Nephron progenitor cell (in vitro differentiated cells): ENCODE results near the gene SAMSN1.

Experiments
- DNase-seq: peaks from one replicate; pipeline ENCODE4 v3.0.0; 2021
- H3K27ac Mint-ChIP-seq: 2 replicates; pipeline ENCODE4 v1.8.0; 2021; ENCODE audit warnings: mild to moderate bottlenecking, moderate library complexity, mixed read lengths
- H3K27me3 Mint-ChIP-seq: 2 replicates; pipeline ENCODE4 v1.8.0; 2021; ENCODE audit warnings: mild to moderate bottlenecking, low read depth, mixed read lengths; ENCODE audit not compliant: poor library complexity
- H3K36me3 Mint-ChIP-seq: 2 replicates; pipeline ENCODE4 v1.8.0; 2021; ENCODE audit warnings: low read depth, mixed read lengths
- H3K4me1 Mint-ChIP-seq: 2 replicates; pipeline ENCODE4 v1.8.0; 2021; ENCODE audit warnings: mixed read lengths
- H3K4me3 Mint-ChIP-seq: 2 replicates; pipeline ENCODE4 v1.8.0; 2021; ENCODE audit warnings: mild to moderate bottlenecking, moderate library complexity, mixed read lengths
- H3K9me3 Mint-ChIP-seq: 2 replicates; pipeline ENCODE4 v1.8.0; 2021; ENCODE audit warnings: mild to moderate bottlenecking, moderate library complexity, mixed read lengths
- TF ChIP-seq, protein P1 (sequence below): fragments of 200-600 bp; sonication (generic); IDR thresholded peaks from 2 replicates; pipeline ENCODE4 v1.5.0; 2021; ENCODE audit warnings: antibody characterized with exemption

SAMSN1 gene

DNA sequence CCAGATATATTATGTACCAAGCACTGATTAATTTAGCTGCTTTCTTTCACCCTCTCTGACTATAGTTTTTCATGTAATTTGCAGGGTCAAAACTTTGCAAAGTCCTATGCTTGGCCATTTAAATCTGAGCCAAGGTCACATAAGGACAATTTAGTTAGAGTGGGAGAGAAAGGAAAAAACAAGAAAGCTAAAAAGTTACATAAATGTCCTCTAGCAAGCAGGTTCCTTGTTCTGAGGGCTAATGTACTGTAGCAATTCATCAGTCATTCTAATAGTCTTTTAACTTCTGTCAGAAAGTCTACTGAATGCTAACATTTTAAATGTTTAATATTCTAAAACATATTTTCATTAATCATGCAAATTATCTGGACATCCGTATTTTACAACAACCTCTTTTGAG is 68.3 kb downstream of the SAMSN1 start:
- TF ChIP-seq, protein P1, sequence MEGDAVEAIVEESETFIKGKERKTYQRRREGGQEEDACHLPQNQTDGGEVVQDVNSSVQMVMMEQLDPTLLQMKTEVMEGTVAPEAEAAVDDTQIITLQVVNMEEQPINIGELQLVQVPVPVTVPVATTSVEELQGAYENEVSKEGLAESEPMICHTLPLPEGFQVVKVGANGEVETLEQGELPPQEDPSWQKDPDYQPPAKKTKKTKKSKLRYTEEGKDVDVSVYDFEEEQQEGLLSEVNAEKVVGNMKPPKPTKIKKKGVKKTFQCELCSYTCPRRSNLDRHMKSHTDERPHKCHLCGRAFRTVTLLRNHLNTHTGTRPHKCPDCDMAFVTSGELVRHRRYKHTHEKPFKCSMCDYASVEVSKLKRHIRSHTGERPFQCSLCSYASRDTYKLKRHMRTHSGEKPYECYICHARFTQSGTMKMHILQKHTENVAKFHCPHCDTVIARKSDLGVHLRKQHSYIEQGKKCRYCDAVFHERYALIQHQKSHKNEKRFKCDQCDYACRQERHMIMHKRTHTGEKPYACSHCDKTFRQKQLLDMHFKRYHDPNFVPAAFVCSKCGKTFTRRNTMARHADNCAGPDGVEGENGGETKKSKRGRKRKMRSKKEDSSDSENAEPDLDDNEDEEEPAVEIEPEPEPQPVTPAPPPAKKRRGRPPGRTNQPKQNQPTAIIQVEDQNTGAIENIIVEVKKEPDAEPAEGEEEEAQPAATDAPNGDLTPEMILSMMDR = no peak
- no peak for DNase-seq
- H3K9me3 Mint-ChIP-seq = no peaks in the 10 kb centered on the region
- no peaks in the 10 kb centered on the region for H3K4me1 Mint-ChIP-seq
- no peaks in the 10 kb centered on the region for H3K36me3 Mint-ChIP-seq
- no peak overlapping the region for H3K27ac Mint-ChIP-seq
- no peak overlapping the region for H3K4me3 Mint-ChIP-seq
- H3K27me3 Mint-ChIP-seq = no peaks in the 10 kb centered on the region

DNA sequence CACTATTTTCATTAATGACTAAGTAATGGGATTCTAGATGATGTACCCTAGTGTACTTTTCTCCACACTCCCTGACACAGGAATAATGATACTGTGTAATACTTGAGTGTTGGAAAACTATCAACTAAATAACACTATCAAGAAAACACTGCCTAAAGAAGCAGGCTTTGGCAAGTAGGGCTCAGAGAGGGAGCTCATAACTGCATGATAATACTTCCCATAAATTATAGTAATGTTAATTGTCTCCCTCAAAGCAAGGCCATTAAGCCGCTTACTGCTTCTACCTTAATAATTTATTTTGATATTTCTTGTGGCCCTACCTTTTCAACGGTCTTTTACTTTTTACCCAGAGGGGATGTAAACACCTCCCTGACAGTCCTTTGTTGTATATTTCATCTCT is 69.0 kb downstream of the SAMSN1 start:
- Mint-ChIP-seq H3K4me3 (no peak overlapping the region), H3K9me3 (no peaks in the 10 kb centered on the region), H3K4me1 (no peaks in the 10 kb centered on the region), H3K27ac (no peak overlapping the region), H3K27me3 (no peaks in the 10 kb centered on the region), H3K36me3 (no peaks in the 10 kb centered on the region)
- no peak for DNase-seq
- TF ChIP-seq, protein P1 = no peak

DNA sequence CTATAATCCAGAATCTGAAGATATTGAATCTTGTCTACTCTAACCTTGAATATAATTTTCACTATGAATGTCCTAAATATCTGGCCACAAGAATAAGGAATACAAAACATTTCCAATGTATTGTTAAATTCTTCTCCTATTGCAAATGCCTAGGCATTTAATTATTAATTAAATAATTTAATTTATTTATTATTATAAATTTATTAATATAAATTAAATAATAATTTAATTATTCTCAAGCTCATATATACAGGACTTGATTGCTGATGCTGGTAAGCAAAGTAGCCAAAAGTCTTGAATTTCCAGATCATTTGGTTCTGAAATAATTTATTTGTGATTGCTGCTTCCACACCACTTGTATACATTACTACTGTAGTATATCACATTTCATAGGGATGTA is 71.1 kb downstream of the SAMSN1 start:
- TF ChIP-seq, protein P1 = no peak
- H3K27me3 Mint-ChIP-seq = no peaks in the 10 kb centered on the region
- no peaks in the 10 kb centered on the region for H3K9me3 Mint-ChIP-seq
- no peaks in the 10 kb centered on the region for H3K4me1 Mint-ChIP-seq
- H3K4me3 Mint-ChIP-seq = no peak overlapping the region
- DNase-seq = no peak
- no peak overlapping the region for H3K27ac Mint-ChIP-seq
- H3K36me3 Mint-ChIP-seq = no peaks in the 10 kb centered on the region

DNA sequence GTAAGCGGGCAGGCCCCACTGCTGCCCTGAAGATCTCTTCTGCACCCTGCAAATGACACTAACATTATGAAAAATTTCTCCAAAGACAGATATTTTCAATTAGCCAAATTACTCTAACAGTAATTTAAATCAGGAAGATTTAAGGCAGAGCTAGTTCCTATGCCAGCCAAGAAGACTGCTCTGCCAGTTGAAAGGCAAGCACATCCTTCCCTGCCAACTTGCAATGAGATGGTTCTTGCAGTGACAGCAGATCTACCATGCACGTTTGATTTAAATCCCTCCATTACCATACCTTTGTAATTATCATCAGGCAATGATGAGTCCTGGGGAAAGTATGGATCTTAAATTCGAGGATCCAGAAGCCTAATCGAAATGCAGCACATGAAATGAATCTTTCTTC is 76.5 kb downstream of the SAMSN1 start:
- no peaks in the 10 kb centered on the region for H3K4me1 Mint-ChIP-seq
- H3K36me3 Mint-ChIP-seq = no peaks in the 10 kb centered on the region
- no peak overlapping the region for H3K27ac Mint-ChIP-seq
- DNase-seq = no peak
- no peak overlapping the region for H3K4me3 Mint-ChIP-seq
- TF ChIP-seq, protein P1 = no peak
- no peaks in the 10 kb centered on the region for H3K27me3 Mint-ChIP-seq
- no peaks in the 10 kb centered on the region for H3K9me3 Mint-ChIP-seq

DNA sequence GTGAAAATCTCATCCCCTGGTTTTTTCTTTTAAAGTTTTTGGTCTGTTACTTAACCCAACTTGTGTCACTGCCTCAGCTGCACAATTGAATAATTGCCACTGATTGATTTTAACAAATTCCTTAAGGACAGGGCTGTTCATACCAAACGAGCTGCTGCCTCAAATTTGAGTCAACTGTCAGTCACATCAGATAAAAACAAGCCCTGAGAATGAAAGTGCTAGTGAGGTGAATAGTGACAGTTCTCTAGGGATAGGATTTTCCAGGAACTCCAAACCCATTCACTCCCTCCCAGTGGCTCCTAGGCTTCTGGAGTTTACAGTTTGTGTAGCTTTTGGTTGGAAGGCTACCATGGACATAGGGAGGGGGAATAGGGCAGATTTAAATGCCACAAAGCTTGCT is 79.4 kb downstream of the SAMSN1 start:
- Mint-ChIP-seq H3K4me1 (no peaks in the 10 kb centered on the region), H3K9me3 (no peaks in the 10 kb centered on the region), H3K4me3 (no peak overlapping the region), H3K27me3 (no peaks in the 10 kb centered on the region), H3K36me3 (no peaks in the 10 kb centered on the region), H3K27ac (no peak overlapping the region)
- TF ChIP-seq, protein P1 = no peak
- no peak for DNase-seq

DNA sequence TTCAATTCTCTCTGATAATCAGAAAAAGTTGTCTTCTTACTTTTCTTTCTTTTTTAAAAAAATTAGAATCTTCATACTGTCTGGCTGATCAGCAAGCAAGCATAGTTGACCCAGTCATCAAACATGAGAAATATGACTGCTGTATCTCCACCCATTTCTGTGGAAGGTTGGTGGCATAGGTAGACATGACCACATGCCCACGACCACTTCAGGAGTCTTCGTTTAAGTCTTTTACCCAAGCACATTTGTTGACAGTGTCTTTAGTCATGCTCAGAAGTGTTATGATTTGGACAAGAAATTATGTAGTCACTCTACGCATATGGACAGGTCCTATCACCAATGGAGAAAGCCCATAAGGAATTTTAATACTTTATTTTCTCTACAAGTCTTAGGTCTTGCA is 88.4 kb downstream of the SAMSN1 start:
- H3K9me3 Mint-ChIP-seq = no peaks in the 10 kb centered on the region
- H3K27me3 Mint-ChIP-seq = peaks cover 2% of the 10 kb centered on the region
- no peak overlapping the region for H3K27ac Mint-ChIP-seq
- no peak for DNase-seq
- H3K4me1 Mint-ChIP-seq = peaks cover 19% of the 10 kb centered on the region
- H3K36me3 Mint-ChIP-seq = no peaks in the 10 kb centered on the region
- no peak overlapping the region for H3K4me3 Mint-ChIP-seq
- TF ChIP-seq, protein P1 = no peak
